Central memory CD8-positive, alpha-beta T cell (primary cell): ENCODE data around the gene R3HDM2.

Experiments used
- ATAC-seq: fragments of 150-1000 bp; cut with Tn5 transposase; replicated peaks from 2 replicates; pipeline ENCODE4 v1.10.0; 2022; ENCODE audit warnings: mild to moderate bottlenecking, moderate FRiP score, moderate number of reproducible peaks; ENCODE audit not compliant: poor library complexity, severe bottlenecking; ENCODE audit errors: extremely low read depth
- DNase-seq, 2 donors: peaks; one replicate each; pipeline ENCODE4 v3.0.0; 2021; ENCODE audit warnings: low spot score in 2 of 2
- H3K27ac Mint-ChIP-seq: one replicate; pipeline ENCODE4 v1.8.0; 2022; ENCODE audit warnings: low read depth, mild to moderate bottlenecking, moderate library complexity, mixed read lengths
- H3K27me3 Mint-ChIP-seq: one replicate; pipeline ENCODE4 v1.8.0; 2022; ENCODE audit warnings: mixed read lengths
- H3K36me3 Mint-ChIP-seq: one replicate; pipeline ENCODE4 v1.8.0; 2022; ENCODE audit warnings: mild to moderate bottlenecking, moderate library complexity, mixed read lengths; ENCODE audit not compliant: insufficient read depth
- H3K4me1 Mint-ChIP-seq: one replicate; pipeline ENCODE4 v1.8.0; 2022; ENCODE audit warnings: mixed read lengths
- H3K4me3 Mint-ChIP-seq: one replicate; pipeline ENCODE4 v1.8.0; 2022; ENCODE audit warnings: mild to moderate bottlenecking, moderate library complexity, mixed read lengths
- H3K9me3 Mint-ChIP-seq: one replicate; pipeline ENCODE4 v1.8.0; 2022; ENCODE audit warnings: mixed read lengths

The R3HDM2 gene

GRCh38 chr12:57430931-57431566 lies at the start of gene R3HDM2:
R3HDM2 (minus strand) TSS chr12:57431043; CDS start chr12:57310428, 120,615 bp downstream.
- peak; percentile 84 to 93 for DNase-seq
- H3K36me3 Mint-ChIP-seq: peaks cover 22% of the 10 kb centered on the region
- H3K27ac Mint-ChIP-seq: peak within 1 kb of the TSS; percentile 100
- H3K9me3 Mint-ChIP-seq: no peaks in the 10 kb centered on the region
- peak; percentile 94 for ATAC-seq
- peak within 1 kb of the TSS; percentile 88 for H3K4me3 Mint-ChIP-seq
- no peaks in the 10 kb centered on the region for H3K27me3 Mint-ChIP-seq
- peaks cover 42% of the 10 kb centered on the region for H3K4me1 Mint-ChIP-seq

- H3K27me3 Mint-ChIP-seq: no peaks in the 10 kb centered on the region
- ATAC-seq (peak; percentile 77), DNase-seq (peak in 1 of 2 donors; percentile 70)
- peak within 1 kb of the TSS; percentile 97 for H3K27ac Mint-ChIP-seq
- peaks cover 46% of the 10 kb centered on the region for H3K36me3 Mint-ChIP-seq
- H3K9me3 Mint-ChIP-seq: no peaks in the 10 kb centered on the region
- H3K4me1 Mint-ChIP-seq: peaks cover 65% of the 10 kb centered on the region
- H3K4me3 Mint-ChIP-seq: peak within 1 kb of the TSS; percentile 96
These were observed 48.7 kb upstream of the R3HDM2 start, which contains the start of gene ARHGAP9 for GRCh38 chr12:57479376-57480115. ARHGAP9 (minus strand) TSS chr12:57479866; CDS start chr12:57479406, 460 bp downstream.

- Mint-ChIP-seq H3K4me1 (peaks cover 70% of the 10 kb centered on the region), H3K9me3 (no peaks in the 10 kb centered on the region), H3K36me3 (peaks cover 51% of the 10 kb centered on the region), H3K27ac (peak overlapping the region; percentile 97), H3K4me3 (peak overlapping the region; percentile 96), H3K27me3 (no peaks in the 10 kb centered on the region)
- ATAC-seq (no peak), DNase-seq (no peak)
These were observed 48.2 kb upstream of the R3HDM2 start for GRCh38 chr12:57479043-57479375.

- peak overlapping the region; percentile 96 for H3K4me3 Mint-ChIP-seq
- H3K4me1 Mint-ChIP-seq: peaks cover 79% of the 10 kb centered on the region
- ATAC-seq (peak; percentile 33), DNase-seq (peak in 1 of 2 donors; percentile 54)
- peaks cover 61% of the 10 kb centered on the region for H3K36me3 Mint-ChIP-seq
- no peaks in the 10 kb centered on the region for H3K27me3 Mint-ChIP-seq
- no peaks in the 10 kb centered on the region for H3K9me3 Mint-ChIP-seq
- peak overlapping the region; percentile 97 for H3K27ac Mint-ChIP-seq
These were observed 47.2 kb upstream of the R3HDM2 start for GRCh38 chr12:57477710-57478681.

- Mint-ChIP-seq H3K4me1 (peaks cover 84% of the 10 kb centered on the region), H3K9me3 (no peaks in the 10 kb centered on the region), H3K4me3 (peak overlapping the region; percentile 96), H3K27ac (peak overlapping the region; percentile 97), H3K36me3 (peaks cover 63% of the 10 kb centered on the region), H3K27me3 (no peaks in the 10 kb centered on the region)
- ATAC-seq (no peak), DNase-seq (no peak)
These were observed 46.3 kb upstream of the R3HDM2 start for GRCh38 chr12:57476993-57477709.

GRCh38 chr12:57476162-57476992 lies 45.5 kb upstream of the R3HDM2 start:
- no peaks in the 10 kb centered on the region for H3K27me3 Mint-ChIP-seq
- H3K36me3 Mint-ChIP-seq: peaks cover 71% of the 10 kb centered on the region
- peak overlapping the region; percentile 96 for H3K4me3 Mint-ChIP-seq
- ATAC-seq: no peak
- peak in 1 of 2 donors; percentile 67 for DNase-seq
- H3K4me1 Mint-ChIP-seq: peaks cover 86% of the 10 kb centered on the region
- peak overlapping the region; percentile 97 for H3K27ac Mint-ChIP-seq
- no peaks in the 10 kb centered on the region for H3K9me3 Mint-ChIP-seq

- ATAC-seq (no peak), DNase-seq (no peak)
- Mint-ChIP-seq H3K9me3 (no peaks in the 10 kb centered on the region), H3K4me3 (peak overlapping the region; percentile 96), H3K27ac (peak overlapping the region; percentile 97), H3K36me3 (peaks cover 73% of the 10 kb centered on the region), H3K27me3 (no peaks in the 10 kb centered on the region), H3K4me1 (peaks cover 83% of the 10 kb centered on the region)
These were observed 44.7 kb upstream of the R3HDM2 start for GRCh38 chr12:57475271-57476161.

- Mint-ChIP-seq H3K4me1 (peaks cover 77% of the 10 kb centered on the region), H3K4me3 (peak overlapping the region; percentile 96), H3K27ac (peak overlapping the region; percentile 50), H3K36me3 (peaks cover 69% of the 10 kb centered on the region), H3K27me3 (no peaks in the 10 kb centered on the region), H3K9me3 (no peaks in the 10 kb centered on the region)
- DNase-seq (no peak), ATAC-seq (no peak)
These were observed 44.0 kb upstream of the R3HDM2 start for GRCh38 chr12:57474862-57475261.

- Mint-ChIP-seq H3K27ac (peak overlapping the region; percentile 50), H3K36me3 (peaks cover 65% of the 10 kb centered on the region), H3K27me3 (no peaks in the 10 kb centered on the region), H3K4me3 (peak overlapping the region; percentile 96), H3K9me3 (no peaks in the 10 kb centered on the region), H3K4me1 (peaks cover 72% of the 10 kb centered on the region)
- DNase-seq (no peak), ATAC-seq (no peak)
These were observed 43.6 kb upstream of the R3HDM2 start for GRCh38 chr12:57474430-57474829.

GRCh38 chr12:57473886-57474285 lies 43.0 kb upstream of the R3HDM2 start:
- DNase-seq (no peak), ATAC-seq (no peak)
- no peaks in the 10 kb centered on the region for H3K27me3 Mint-ChIP-seq
- H3K4me1 Mint-ChIP-seq: peaks cover 67% of the 10 kb centered on the region
- H3K9me3 Mint-ChIP-seq: no peaks in the 10 kb centered on the region
- H3K27ac Mint-ChIP-seq: peak overlapping the region; percentile 50
- peak overlapping the region; percentile 96 for H3K4me3 Mint-ChIP-seq
- H3K36me3 Mint-ChIP-seq: peaks cover 67% of the 10 kb centered on the region
